Activated CD8-positive, alpha-beta memory T cell treated with anti-CD3 and anti-CD28 coated beads, Interleukin-2, amount 50 U/mL, for 1 hour (primary cell): Measurements from ENCODE around the gene CYREN.
"Not testable (repeated sequence)": the region's sequence is repeated elsewhere in the genome, so short reads cannot be mapped to it uniquely, and the experiment has no call there.

Experiments
- DNase-seq: peaks from one replicate; pipeline ENCODE4 v3.0.0-alpha.2; 2020; ENCODE audit errors: extremely low read depth

The CYREN gene

GRCh38 chr7:135159359-135160085 is 11.0 kb downstream of the CYREN start:
- no peak for DNase-seq

- DNase-seq, result no peak
Observed at GRCh38 chr7:135158874-135159273, 11.6 kb downstream of the CYREN start.

- DNase-seq, result no peak
Observed at GRCh38 chr7:135158141-135158655, 12.3 kb downstream of the CYREN start.

GRCh38 chr7:135156290-135156689 is 14.2 kb downstream of the CYREN start:
- DNase-seq, result no peak

GRCh38 chr7:135154734-135155133 is 15.8 kb downstream of the CYREN start:
- no peak for DNase-seq

GRCh38 chr7:135152442-135152841 is 18.1 kb downstream of the CYREN start:
- no peak for DNase-seq

GRCh38 chr7:135151533-135151932 is 19.0 kb downstream of the CYREN start:
- no peak for DNase-seq

GRCh38 chr7:135151132-135151531 is 19.4 kb downstream of the CYREN start:
- DNase-seq, result no peak

GRCh38 chr7:135150072-135150782 is 20.3 kb downstream of the CYREN start:
- no peak for DNase-seq

- DNase-seq, result peak; percentile 21
Observed at GRCh38 chr7:135147899-135148721, 22.4 kb downstream of the CYREN start, which contains the start of gene TMEM140. TMEM140 (plus strand) TSS chr7:135148072; CDS start chr7:135164442, 16,370 bp downstream.

- DNase-seq, result no peak
Observed at GRCh38 chr7:135147341-135147898, 23.1 kb downstream of the CYREN start.

GRCh38 chr7:135143885-135144668 is 26.4 kb downstream of the CYREN start:
- DNase-seq, result no peak

- no peak for DNase-seq
Observed at GRCh38 chr7:135129579-135129978, 40.9 kb downstream of the CYREN start.

GRCh38 chr7:135128931-135129330 is 41.6 kb downstream of the CYREN start:
- no peak for DNase-seq

- not testable (repeated sequence) for DNase-seq
Observed at GRCh38 chr7:135124631-135125030, 45.9 kb downstream of the CYREN start.

- no peak for DNase-seq
Observed at GRCh38 chr7:135121868-135122267, 48.6 kb downstream of the CYREN start.

GRCh38 chr7:135117096-135117495 is 53.4 kb downstream of the CYREN start:
- no peak for DNase-seq
